ENCODE measurements around the gene MRPL24.

Gene MRPL24

DNA sequence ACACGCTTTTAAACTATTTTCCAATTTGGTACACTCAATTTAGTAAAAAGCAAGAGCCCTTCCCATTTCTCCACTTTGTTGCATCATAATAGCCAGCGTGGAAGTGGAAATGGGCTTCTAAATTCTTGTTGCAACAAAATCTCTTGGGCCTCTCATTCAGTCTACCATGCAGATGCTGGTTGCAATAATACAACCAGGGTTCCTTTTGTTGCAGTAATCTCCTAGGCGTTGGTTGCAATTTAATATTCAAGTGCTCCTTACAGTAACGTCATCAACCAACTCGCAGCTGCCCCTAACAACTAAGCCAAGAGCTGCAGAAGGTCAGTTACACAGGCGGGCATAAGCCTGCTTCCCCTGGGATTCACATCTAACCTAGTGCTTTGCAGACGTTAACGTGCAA is 13.3 kb upstream of the MRPL24 start:
- H3K4me2 ChIP-seq (ENCODE audit: low read length), result no peak overlapping the region
- H3K4me3 ChIP-seq (ENCODE audit: low read length), result no peak overlapping the region
- no peaks in the 10 kb centered on the region for H3K9me3 ChIP-seq (ENCODE audit: insufficient read depth, low read length)
- TF ChIP-seq EZH2phosphoT487 (IDR thresholded peaks at IDR 0.05; ENCODE audit: low read depth), result no peak
- TF ChIP-seq, protein P1, sequence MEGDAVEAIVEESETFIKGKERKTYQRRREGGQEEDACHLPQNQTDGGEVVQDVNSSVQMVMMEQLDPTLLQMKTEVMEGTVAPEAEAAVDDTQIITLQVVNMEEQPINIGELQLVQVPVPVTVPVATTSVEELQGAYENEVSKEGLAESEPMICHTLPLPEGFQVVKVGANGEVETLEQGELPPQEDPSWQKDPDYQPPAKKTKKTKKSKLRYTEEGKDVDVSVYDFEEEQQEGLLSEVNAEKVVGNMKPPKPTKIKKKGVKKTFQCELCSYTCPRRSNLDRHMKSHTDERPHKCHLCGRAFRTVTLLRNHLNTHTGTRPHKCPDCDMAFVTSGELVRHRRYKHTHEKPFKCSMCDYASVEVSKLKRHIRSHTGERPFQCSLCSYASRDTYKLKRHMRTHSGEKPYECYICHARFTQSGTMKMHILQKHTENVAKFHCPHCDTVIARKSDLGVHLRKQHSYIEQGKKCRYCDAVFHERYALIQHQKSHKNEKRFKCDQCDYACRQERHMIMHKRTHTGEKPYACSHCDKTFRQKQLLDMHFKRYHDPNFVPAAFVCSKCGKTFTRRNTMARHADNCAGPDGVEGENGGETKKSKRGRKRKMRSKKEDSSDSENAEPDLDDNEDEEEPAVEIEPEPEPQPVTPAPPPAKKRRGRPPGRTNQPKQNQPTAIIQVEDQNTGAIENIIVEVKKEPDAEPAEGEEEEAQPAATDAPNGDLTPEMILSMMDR (IDR thresholded peaks at IDR 0.05; ENCODE audit: low read depth, low read length), result no peak
- no peak overlapping the region for H3K27ac ChIP-seq (ENCODE audit: low read length)
- H3K9ac ChIP-seq (ENCODE audit: low read length), result no peak overlapping the region
- H2AFZ ChIP-seq (ENCODE audit: low read depth, low read length), result no peak overlapping the region
- H3K27me3 ChIP-seq (ENCODE audit: low read depth, low read length), result no peaks in the 10 kb centered on the region
- H3K79me2 ChIP-seq (ENCODE audit: low read length), result peaks cover 40% of the 10 kb centered on the region
- peaks cover 13% of the 10 kb centered on the region for H3K4me1 ChIP-seq (ENCODE audit: low read length)
- H4K20me1 ChIP-seq (ENCODE audit: insufficient read depth, low read length), result no peaks in the 10 kb centered on the region
- peaks cover 15% of the 10 kb centered on the region for H3K36me3 ChIP-seq (replicated peaks; ENCODE audit: low read depth, low read length)

GRCh38 chr1:156752843-156753482 is 12.1 kb upstream of the MRPL24 start:
- Histone ChIP-seq H3K4me1 (ENCODE audit: low read length) (peaks cover 26% of the 10 kb centered on the region), H3K27ac (ENCODE audit: low read length) (no peak overlapping the region), H2AFZ (ENCODE audit: low read depth, low read length) (no peak overlapping the region), H3K36me3 (replicated peaks; ENCODE audit: low read depth, low read length) (peaks cover 21% of the 10 kb centered on the region), H3K27me3 (ENCODE audit: low read depth, low read length) (no peaks in the 10 kb centered on the region), H3K79me2 (ENCODE audit: low read length) (peaks cover 53% of the 10 kb centered on the region), H3K9me3 (ENCODE audit: insufficient read depth, low read length) (no peaks in the 10 kb centered on the region), H3K9ac (ENCODE audit: low read length) (peak overlapping the region; percentile 100), H4K20me1 (ENCODE audit: insufficient read depth, low read length) (peaks cover 6% of the 10 kb centered on the region), H3K4me2 (ENCODE audit: low read length) (peak overlapping the region; percentile 87), H3K4me3 (ENCODE audit: low read length) (peak overlapping the region; percentile 89)
- no peak for TF ChIP-seq EZH2phosphoT487 (IDR thresholded peaks at IDR 0.05; ENCODE audit: low read depth)
- TF ChIP-seq, protein P1 (IDR thresholded peaks at IDR 0.05; ENCODE audit: low read depth, low read length), result no peak

GRCh38 chr1:156751757-156752481 is 11.0 kb upstream of the MRPL24 start:
- Histone ChIP-seq H3K36me3 (replicated peaks; ENCODE audit: low read depth, low read length) (peaks cover 21% of the 10 kb centered on the region), H3K79me2 (ENCODE audit: low read length) (peaks cover 63% of the 10 kb centered on the region), H2AFZ (ENCODE audit: low read depth, low read length) (peak overlapping the region; percentile 53), H3K4me3 (ENCODE audit: low read length) (peak overlapping the region; percentile 89), H3K27ac (ENCODE audit: low read length) (peak overlapping the region; percentile 68), H4K20me1 (ENCODE audit: insufficient read depth, low read length) (peaks cover 15% of the 10 kb centered on the region), H3K9me3 (ENCODE audit: insufficient read depth, low read length) (no peaks in the 10 kb centered on the region), H3K4me1 (ENCODE audit: low read length) (peaks cover 35% of the 10 kb centered on the region), H3K9ac (ENCODE audit: low read length) (peak overlapping the region; percentile 100), H3K27me3 (ENCODE audit: low read depth, low read length) (no peaks in the 10 kb centered on the region), H3K4me2 (ENCODE audit: low read length) (peak overlapping the region; percentile 87)
- TF ChIP-seq EZH2phosphoT487 (IDR thresholded peaks at IDR 0.05; ENCODE audit: low read depth), result no peak
- TF ChIP-seq, protein P1 (IDR thresholded peaks at IDR 0.05; ENCODE audit: low read depth, low read length), result no peak

DNA sequence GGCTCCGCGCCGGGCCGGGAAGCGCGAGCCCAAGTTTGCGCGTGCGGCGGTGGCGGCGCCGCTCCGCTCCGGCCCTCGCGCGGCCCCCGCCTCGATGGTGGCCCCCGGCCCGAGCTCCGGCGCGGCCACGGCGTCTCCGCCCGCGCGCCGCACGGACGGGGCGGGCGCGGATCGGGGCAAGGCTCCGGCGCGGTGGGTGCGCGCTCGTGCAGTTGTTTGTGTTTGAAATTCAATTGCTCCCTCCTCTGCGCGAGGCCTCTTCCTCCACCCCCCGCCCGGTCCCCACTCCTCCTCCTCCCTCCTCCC is 10.5 kb upstream of the MRPL24 start, which contains the start of gene HDGF:
Gene HDGF (minus strand): TSS at position 225 of the 306 bp plus-strand sequence. CDS start 246 bp downstream, outside the sequence.
- H3K9me3 ChIP-seq (ENCODE audit: insufficient read depth, low read length), result no peaks in the 10 kb centered on the region
- peak within 1 kb of the TSS; percentile 86 for H3K27ac ChIP-seq (ENCODE audit: low read length)
- TF ChIP-seq, protein P1 (IDR thresholded peaks at IDR 0.05; ENCODE audit: low read depth, low read length), result no peak
- no peak for TF ChIP-seq EZH2phosphoT487 (IDR thresholded peaks at IDR 0.05; ENCODE audit: low read depth)
- peak within 1 kb of the TSS; percentile 89 for H3K4me3 ChIP-seq (ENCODE audit: low read length)
- peaks cover 68% of the 10 kb centered on the region for H3K79me2 ChIP-seq (ENCODE audit: low read length)
- H2AFZ ChIP-seq (ENCODE audit: low read depth, low read length), result peak within 1 kb of the TSS; percentile 53
- peak within 1 kb of the TSS; percentile 100 for H3K9ac ChIP-seq (ENCODE audit: low read length)
- peaks cover 18% of the 10 kb centered on the region for H4K20me1 ChIP-seq (ENCODE audit: insufficient read depth, low read length)
- peaks cover 21% of the 10 kb centered on the region for H3K36me3 ChIP-seq (replicated peaks; ENCODE audit: low read depth, low read length)
- no peaks in the 10 kb centered on the region for H3K27me3 ChIP-seq (ENCODE audit: low read depth, low read length)
- peak within 1 kb of the TSS; percentile 97 for H3K4me2 ChIP-seq (ENCODE audit: low read length)
- H3K4me1 ChIP-seq (ENCODE audit: low read length), result peaks cover 40% of the 10 kb centered on the region
